SU-DHL-6 (cell line): ENCODE results near the gene MGAT5B.

Source experiments
- H2AFZ ChIP-seq: fragments of 200-600 bp; sonication (generic); 2 replicates; pipeline ENCODE4 v1.6.1; 2014; ENCODE audit warnings: low read depth, mild to moderate bottlenecking, moderate library complexity, mixed read lengths, antibody characterized with exemption, low read length; ENCODE audit not compliant: severe bottlenecking
- H3F3A ChIP-seq: fragments of 200-600 bp; shearing (Covaris generic); 2 replicates; pipeline ENCODE4 v1.6.0; 2016; ENCODE audit warnings: antibody characterized with exemption, mild to moderate bottlenecking; ENCODE audit not compliant: insufficient read depth
- H3K27ac ChIP-seq: fragments of 200-600 bp; sonication (generic); 2 replicates; pipeline ENCODE4 v1.5.1; 2016; ENCODE audit warnings: low read depth, mild to moderate bottlenecking, low read length, moderate library complexity, mixed read lengths
- H3K27me3 ChIP-seq: fragments of 200-600 bp; sonication (generic), shearing (Covaris generic); 2 replicates; pipeline ENCODE4 v1.6.0; 2014; ENCODE audit warnings: mild to moderate bottlenecking, low read length
- H3K36me3 ChIP-seq: fragments of 200-600 bp; sonication (generic); 2 replicates; pipeline ENCODE4 v1.6.1; 2014; ENCODE audit warnings: mild to moderate bottlenecking, low read length, mixed read lengths
- H3K4me2 ChIP-seq: fragments of 300-600, 200-600 bp; shearing (Covaris generic), sonication (generic); 2 replicates; pipeline ENCODE4 v1.6.0; 2014; ENCODE audit warnings: low read length, low read depth, mild to moderate bottlenecking; ENCODE audit not compliant: poor library complexity, severe bottlenecking
- H3K4me3 ChIP-seq: fragments of 200-600 bp; sonication (generic); 2 replicates; pipeline ENCODE4 v1.5.1; 2014; ENCODE audit warnings: antibody characterized with exemption, low read length, mild to moderate bottlenecking, mixed read lengths; ENCODE audit not compliant: insufficient read depth, poor library complexity, severe bottlenecking
- H3K79me2 ChIP-seq: fragments of 200-600 bp; sonication (generic); 2 replicates; pipeline ENCODE4 v1.6.1; 2014; ENCODE audit warnings: mild to moderate bottlenecking, low read length, moderate library complexity; ENCODE audit not compliant: insufficient read depth
- H3K9ac ChIP-seq: fragments of 200-600 bp; sonication (generic); 2 replicates; pipeline ENCODE4 v1.7.0; 2014; ENCODE audit warnings: mild to moderate bottlenecking, low read length
- H3K9me2 ChIP-seq: fragments of 200-600 bp; sonication (generic); replicated peaks from 2 replicates; pipeline ENCODE4 v1.6.1; 2014; ENCODE audit warnings: low read length; ENCODE audit not compliant: insufficient read depth
- H3K9me3 ChIP-seq: fragments of 200-600 bp; sonication (generic); 2 replicates; pipeline ENCODE4 v1.6.1; 2014; ENCODE audit warnings: low read length, mixed read lengths; ENCODE audit not compliant: insufficient read depth
- H4K20me1 ChIP-seq: fragments of 200-600 bp; sonication (generic); 2 replicates; pipeline ENCODE4 v1.6.1; 2014; ENCODE audit warnings: low read depth, mild to moderate bottlenecking, antibody characterized with exemption, low read length, moderate library complexity, mixed read lengths
- EZH2phosphoT487 ChIP-seq: fragments of 200-600 bp; sonication (generic), shearing (Covaris generic); conservative IDR thresholded peaks from 2 replicates; pipeline ENCODE4 v1.6.1; 2018; ENCODE audit warnings: mild to moderate bottlenecking, antibody characterized with exemption, low read length, moderate library complexity, mixed read lengths
- TF ChIP-seq, protein P1 (sequence below): fragments of 200-600 bp; sonication (generic); IDR thresholded peaks from one replicate; pipeline ENCODE4 v1.5.1; 2017; ENCODE audit warnings: antibody characterized with exemption, mild to moderate bottlenecking, low read length, moderate library complexity; ENCODE audit not compliant: insufficient read depth, poor library complexity, severe bottlenecking

Gene MGAT5B

DNA sequence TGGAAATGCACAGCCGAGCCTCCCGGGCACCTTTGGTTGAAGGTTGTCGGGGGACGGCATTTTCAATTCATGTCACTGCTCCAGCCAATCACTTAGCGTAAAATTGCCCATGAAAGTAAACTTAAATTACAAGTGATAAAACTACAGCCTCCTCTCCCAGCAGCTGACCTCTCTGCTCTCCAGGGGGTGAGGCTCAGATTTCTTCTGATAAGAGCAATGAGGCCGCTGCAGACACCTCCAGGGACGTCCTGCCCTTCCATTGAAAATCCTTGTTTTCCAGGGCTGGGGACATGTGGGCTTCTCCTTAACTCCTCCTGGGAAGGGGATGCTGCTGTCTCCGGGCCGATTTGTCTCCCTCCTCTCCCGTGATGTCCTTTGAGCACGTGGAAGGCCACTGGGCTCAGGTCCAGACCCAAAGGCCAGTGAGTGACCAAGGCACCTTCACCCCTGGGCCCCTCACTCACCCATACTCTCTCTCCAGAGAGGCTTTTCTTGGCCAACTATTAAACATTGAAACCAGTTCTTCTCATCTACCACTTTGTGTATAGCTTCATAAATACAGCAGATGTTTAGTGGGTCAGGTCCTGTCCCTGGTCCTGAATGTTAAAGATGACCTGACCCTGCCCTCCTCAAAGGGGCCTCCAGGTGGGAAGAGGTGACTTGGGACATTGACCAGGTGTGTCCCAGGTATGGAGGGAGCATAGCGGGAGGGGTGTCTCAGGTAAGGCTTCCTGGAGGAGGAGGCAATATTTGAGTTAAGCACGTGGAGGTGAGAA lies 52.3 kb downstream of the MGAT5B start:
- H3K27ac ChIP-seq: no peak overlapping the region
- H3K4me2 ChIP-seq: no peak overlapping the region
- no peak for TF ChIP-seq EZH2phosphoT487
- TF ChIP-seq, protein P1, sequence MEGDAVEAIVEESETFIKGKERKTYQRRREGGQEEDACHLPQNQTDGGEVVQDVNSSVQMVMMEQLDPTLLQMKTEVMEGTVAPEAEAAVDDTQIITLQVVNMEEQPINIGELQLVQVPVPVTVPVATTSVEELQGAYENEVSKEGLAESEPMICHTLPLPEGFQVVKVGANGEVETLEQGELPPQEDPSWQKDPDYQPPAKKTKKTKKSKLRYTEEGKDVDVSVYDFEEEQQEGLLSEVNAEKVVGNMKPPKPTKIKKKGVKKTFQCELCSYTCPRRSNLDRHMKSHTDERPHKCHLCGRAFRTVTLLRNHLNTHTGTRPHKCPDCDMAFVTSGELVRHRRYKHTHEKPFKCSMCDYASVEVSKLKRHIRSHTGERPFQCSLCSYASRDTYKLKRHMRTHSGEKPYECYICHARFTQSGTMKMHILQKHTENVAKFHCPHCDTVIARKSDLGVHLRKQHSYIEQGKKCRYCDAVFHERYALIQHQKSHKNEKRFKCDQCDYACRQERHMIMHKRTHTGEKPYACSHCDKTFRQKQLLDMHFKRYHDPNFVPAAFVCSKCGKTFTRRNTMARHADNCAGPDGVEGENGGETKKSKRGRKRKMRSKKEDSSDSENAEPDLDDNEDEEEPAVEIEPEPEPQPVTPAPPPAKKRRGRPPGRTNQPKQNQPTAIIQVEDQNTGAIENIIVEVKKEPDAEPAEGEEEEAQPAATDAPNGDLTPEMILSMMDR: no peak
- H3K9me3 ChIP-seq: no peaks in the 10 kb centered on the region
- no peak overlapping the region for H2AFZ ChIP-seq
- H3K79me2 ChIP-seq: no peaks in the 10 kb centered on the region
- H3K27me3 ChIP-seq: no peaks in the 10 kb centered on the region
- H3K4me3 ChIP-seq: no peak overlapping the region
- H3K36me3 ChIP-seq: no peaks in the 10 kb centered on the region
- no peak overlapping the region for H3K9ac ChIP-seq
- H3K9me2 ChIP-seq: no peaks in the 10 kb centered on the region
- H4K20me1 ChIP-seq: no peaks in the 10 kb centered on the region
- H3F3A ChIP-seq: no peaks in the 10 kb centered on the region

DNA sequence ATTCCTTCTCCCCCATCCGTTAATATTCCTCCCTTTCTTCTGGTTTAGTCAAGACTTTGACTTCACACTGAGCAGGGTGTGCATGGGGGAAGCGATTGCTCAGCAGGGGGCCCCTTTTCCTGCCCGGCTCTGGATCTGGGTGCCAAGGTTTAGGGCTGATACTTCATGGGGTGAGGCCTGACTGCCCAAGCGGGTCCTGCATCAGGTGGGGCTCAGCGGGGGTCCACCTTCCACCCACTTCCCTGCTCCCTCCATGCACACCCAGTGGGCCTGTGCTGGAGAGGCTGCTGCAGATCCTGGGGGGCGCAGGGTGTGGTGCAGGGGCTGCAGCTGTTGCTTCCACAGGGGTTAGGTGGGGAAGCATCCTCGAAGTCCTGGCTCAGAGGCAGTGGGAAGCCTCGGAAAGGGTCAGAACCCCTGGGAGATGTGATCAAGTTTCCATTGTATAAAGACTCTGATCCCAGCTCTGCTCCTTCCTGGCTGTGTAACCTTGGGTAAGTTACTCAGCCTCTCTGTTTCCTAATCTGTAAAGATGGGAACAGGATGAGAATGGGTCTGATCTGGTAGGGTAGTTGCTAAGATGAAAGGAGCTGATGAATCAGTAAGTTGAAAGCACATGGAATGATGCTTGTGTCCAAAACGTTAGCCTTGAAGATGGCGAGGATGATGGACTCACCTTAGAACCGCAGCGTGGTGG lies 53.3 kb downstream of the MGAT5B start:
- no peaks in the 10 kb centered on the region for H3K9me3 ChIP-seq
- no peak overlapping the region for H3K27ac ChIP-seq
- no peaks in the 10 kb centered on the region for H3F3A ChIP-seq
- H2AFZ ChIP-seq: no peak overlapping the region
- no peaks in the 10 kb centered on the region for H3K27me3 ChIP-seq
- no peaks in the 10 kb centered on the region for H3K9me2 ChIP-seq
- no peak overlapping the region for H3K4me3 ChIP-seq
- H4K20me1 ChIP-seq: no peaks in the 10 kb centered on the region
- TF ChIP-seq, protein P1: no peak
- TF ChIP-seq EZH2phosphoT487: no peak
- H3K79me2 ChIP-seq: no peaks in the 10 kb centered on the region
- no peak overlapping the region for H3K9ac ChIP-seq
- no peaks in the 10 kb centered on the region for H3K36me3 ChIP-seq
- no peak overlapping the region for H3K4me2 ChIP-seq

DNA sequence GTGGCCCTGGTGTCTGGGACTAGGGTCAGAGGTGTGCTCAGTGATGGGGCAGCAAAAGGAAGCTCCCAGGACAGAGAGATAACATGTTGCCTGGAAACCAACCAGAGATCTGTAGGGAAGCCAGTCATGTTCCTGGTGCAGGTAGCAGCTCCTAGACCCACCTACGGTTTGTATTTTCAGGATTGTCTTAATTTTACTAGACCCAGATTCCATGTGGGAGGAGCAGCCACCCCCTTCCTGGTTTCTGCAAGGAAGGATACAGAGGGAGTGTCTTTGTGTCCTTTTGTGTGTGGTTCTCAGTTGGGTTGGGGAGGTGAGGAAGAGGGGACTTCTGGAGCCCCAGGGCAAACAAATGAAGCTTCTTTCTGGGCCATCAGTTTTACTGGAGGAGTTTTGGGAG lies 53.9 kb downstream of the MGAT5B start:
- H3K4me3 ChIP-seq: no peak overlapping the region
- TF ChIP-seq, protein P1: no peak
- TF ChIP-seq EZH2phosphoT487: no peak
- H3K9ac ChIP-seq: no peak overlapping the region
- no peaks in the 10 kb centered on the region for H3K79me2 ChIP-seq
- no peak overlapping the region for H3K4me2 ChIP-seq
- no peak overlapping the region for H3K27ac ChIP-seq
- no peaks in the 10 kb centered on the region for H4K20me1 ChIP-seq
- H3F3A ChIP-seq: no peaks in the 10 kb centered on the region
- H2AFZ ChIP-seq: no peak overlapping the region
- H3K36me3 ChIP-seq: no peaks in the 10 kb centered on the region
- no peaks in the 10 kb centered on the region for H3K27me3 ChIP-seq
- H3K9me2 ChIP-seq: no peaks in the 10 kb centered on the region
- no peaks in the 10 kb centered on the region for H3K9me3 ChIP-seq
